Measurements from ENCODE around the gene GRK3. TPM values are rescaled to one million over a fixed set of nuclear protein-coding genes. Genes with fewer than 3 reads are reported as not detected.
"Not testable (repeated sequence)": the region's sequence is repeated elsewhere in the genome, so short reads cannot be mapped to it uniquely, and the experiment has no call there.

The GRK3 gene
- total RNA-seq, 1 experiment from 2014 or later = 14.6 TPM

DNA sequence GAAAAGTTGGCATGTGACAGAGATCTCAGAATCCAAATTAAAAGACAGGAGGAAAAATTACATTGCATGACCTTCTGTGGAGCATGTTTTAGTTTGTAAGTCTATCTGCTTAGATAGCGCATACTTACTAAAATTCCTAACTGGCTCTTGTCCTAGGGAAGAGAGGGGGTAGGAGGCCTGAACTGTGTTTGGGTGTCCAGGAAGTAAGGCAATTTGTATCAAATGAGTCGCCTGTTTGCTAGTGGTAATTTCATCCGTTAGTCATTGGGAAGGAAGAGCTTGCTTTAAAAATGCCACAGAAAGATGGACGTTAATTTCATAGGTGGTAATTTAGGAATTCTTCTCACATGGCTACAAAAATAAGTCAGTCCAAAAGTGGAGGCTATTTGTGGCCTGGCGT is 18.5 kb downstream of the GRK3 start (continued):
- no peak for TF ChIP-seq CTCF (IDR thresholded peaks at IDR 0.05 in 2 of 3, conservative IDR thresholded peaks at IDR 0.05 in 1 of 3; ENCODE audit: borderline replicate concordance in 1 of 3, insufficient read depth in 1 of 3, low read depth in 2 of 3, low read length in 2 of 3)
- TF ChIP-seq POLR2AphosphoS5 (IDR thresholded peaks at IDR 0.05; ENCODE audit: low read depth, low read length) = no peak

DNA sequence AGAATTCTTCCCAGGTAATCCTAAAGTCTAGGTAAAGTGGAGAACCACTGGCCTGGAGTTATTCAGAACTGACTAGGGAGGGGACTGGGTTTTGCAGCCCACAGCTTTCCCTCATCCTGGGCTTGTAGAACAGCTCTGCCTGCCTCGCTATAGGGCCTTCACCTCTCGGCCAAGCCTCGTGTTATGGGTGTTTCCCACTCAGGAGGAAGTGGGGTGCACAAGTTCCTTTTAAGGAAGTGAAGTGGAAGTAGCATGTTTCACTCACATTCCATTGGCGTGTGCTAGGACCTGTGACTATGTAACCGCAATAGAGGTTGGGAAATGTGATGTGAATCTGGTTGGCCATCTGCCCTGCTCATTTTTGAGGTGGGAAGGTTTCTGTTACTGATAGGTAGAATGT is 20.5 kb downstream of the GRK3 start:
- H3K36me3 ChIP-seq (ENCODE audit: control insufficient read depth in 1 of 2, insufficient read depth in 2 of 2, low read length in 2 of 2); H3K79me2 ChIP-seq (ENCODE audit: insufficient read depth, low read length); intact Hi-C loops (cut with micrococcal nuclease); H3K4me2 ChIP-seq (ENCODE audit: low read length); H2AFZ ChIP-seq (ENCODE audit: low read depth, low read length, poor library complexity, severe bottlenecking); H3K27ac ChIP-seq (ENCODE audit: low read depth, low read length); CTCF ChIA-PET; H3K27me3 ChIP-seq (ENCODE audit: insufficient read depth, low read length); H3K9me3 ChIP-seq (ENCODE audit: control insufficient read depth in 1 of 2, insufficient read depth in 1 of 2, low read depth in 1 of 2, low read length in 2 of 2); ATAC-seq; H4K20me1 ChIP-seq (ENCODE audit: insufficient read depth); BruUV-seq (replicated peaks); RAD21 ChIA-PET (ENCODE audit: low non-redundant PET in 1 of 2, low total read pairs in 2 of 2, uncharacterized antibody in 2 of 2, unreplicated experiment in 2 of 2); H3K4me3 ChIP-seq (replicated peaks in 1 of 2; ENCODE audit: low read depth in 1 of 2, low read length in 2 of 2); DNase-seq (ENCODE audit: low read depth, low spot score); POLR2A ChIA-PET; H3K9ac ChIP-seq (ENCODE audit: low read length); H3K9me2 ChIP-seq (ENCODE audit: insufficient read depth): not testable (repeated sequence)
- H3K4me1 ChIP-seq (ENCODE audit: control insufficient read depth in 1 of 2, insufficient read depth in 2 of 2, low read length in 2 of 2) = peaks cover 0 to 12% of the 10 kb centered on the region in 2 experiments; a peak in 2 of 4 replicates

- ATAC-seq; H3K27ac ChIP-seq (ENCODE audit: low read depth, low read length); BruUV-seq (replicated peaks); H3K27me3 ChIP-seq (ENCODE audit: insufficient read depth, low read length); H3K79me2 ChIP-seq (ENCODE audit: insufficient read depth, low read length); intact Hi-C loops (cut with micrococcal nuclease); H2AFZ ChIP-seq (ENCODE audit: low read depth, low read length, poor library complexity, severe bottlenecking); H3K4me3 ChIP-seq (replicated peaks in 1 of 2; ENCODE audit: low read depth in 1 of 2, low read length in 2 of 2); H3K9ac ChIP-seq (ENCODE audit: low read length); CTCF ChIA-PET; H3K4me2 ChIP-seq (ENCODE audit: low read length); RAD21 ChIA-PET (ENCODE audit: low non-redundant PET in 1 of 2, low total read pairs in 2 of 2, uncharacterized antibody in 2 of 2, unreplicated experiment in 2 of 2); H3K4me1 ChIP-seq (ENCODE audit: control insufficient read depth in 1 of 2, insufficient read depth in 2 of 2, low read length in 2 of 2); H3K9me3 ChIP-seq (ENCODE audit: control insufficient read depth in 1 of 2, insufficient read depth in 1 of 2, low read depth in 1 of 2, low read length in 2 of 2); POLR2A ChIA-PET; H3K36me3 ChIP-seq (ENCODE audit: control insufficient read depth in 1 of 2, insufficient read depth in 2 of 2, low read length in 2 of 2); DNase-seq (ENCODE audit: low read depth, low spot score); H4K20me1 ChIP-seq (ENCODE audit: insufficient read depth); H3K9me2 ChIP-seq (ENCODE audit: insufficient read depth): not testable (repeated sequence)
Observed at GRCh38 chr22:25589664-25590063, 25.2 kb downstream of the GRK3 start.

GRCh38 chr22:25593323-25593722 is 28.8 kb downstream of the GRK3 start:
- H3K36me3 ChIP-seq (ENCODE audit: control insufficient read depth in 1 of 2, insufficient read depth in 2 of 2, low read length in 2 of 2); H3K27ac ChIP-seq (ENCODE audit: low read depth, low read length); H4K20me1 ChIP-seq (ENCODE audit: insufficient read depth); H3K9me2 ChIP-seq (ENCODE audit: insufficient read depth); H3K4me1 ChIP-seq (ENCODE audit: control insufficient read depth in 1 of 2, insufficient read depth in 2 of 2, low read length in 2 of 2); H3K9ac ChIP-seq (ENCODE audit: low read length); H2AFZ ChIP-seq (ENCODE audit: low read depth, low read length, poor library complexity, severe bottlenecking); intact Hi-C loops (cut with micrococcal nuclease); H3K9me3 ChIP-seq (ENCODE audit: control insufficient read depth in 1 of 2, insufficient read depth in 1 of 2, low read depth in 1 of 2, low read length in 2 of 2); H3K79me2 ChIP-seq (ENCODE audit: insufficient read depth, low read length); CTCF ChIA-PET; H3K4me2 ChIP-seq (ENCODE audit: low read length); H3K27me3 ChIP-seq (ENCODE audit: insufficient read depth, low read length); ATAC-seq; BruUV-seq (replicated peaks); DNase-seq (ENCODE audit: low read depth, low spot score); POLR2A ChIA-PET; RAD21 ChIA-PET (ENCODE audit: low non-redundant PET in 1 of 2, low total read pairs in 2 of 2, uncharacterized antibody in 2 of 2, unreplicated experiment in 2 of 2); H3K4me3 ChIP-seq (replicated peaks in 1 of 2; ENCODE audit: low read depth in 1 of 2, low read length in 2 of 2): not testable (repeated sequence)
